Measurements from ENCODE around the gene SYNRG. TPM values are rescaled to one million over a fixed set of nuclear protein-coding genes. Genes with fewer than 3 reads are reported as not detected.

The SYNRG gene
- total and polyA plus RNA-seq, 12 donors, result 2.9 to 57.6 (median 40.4) TPM

- TF ChIP-seq, protein P1, sequence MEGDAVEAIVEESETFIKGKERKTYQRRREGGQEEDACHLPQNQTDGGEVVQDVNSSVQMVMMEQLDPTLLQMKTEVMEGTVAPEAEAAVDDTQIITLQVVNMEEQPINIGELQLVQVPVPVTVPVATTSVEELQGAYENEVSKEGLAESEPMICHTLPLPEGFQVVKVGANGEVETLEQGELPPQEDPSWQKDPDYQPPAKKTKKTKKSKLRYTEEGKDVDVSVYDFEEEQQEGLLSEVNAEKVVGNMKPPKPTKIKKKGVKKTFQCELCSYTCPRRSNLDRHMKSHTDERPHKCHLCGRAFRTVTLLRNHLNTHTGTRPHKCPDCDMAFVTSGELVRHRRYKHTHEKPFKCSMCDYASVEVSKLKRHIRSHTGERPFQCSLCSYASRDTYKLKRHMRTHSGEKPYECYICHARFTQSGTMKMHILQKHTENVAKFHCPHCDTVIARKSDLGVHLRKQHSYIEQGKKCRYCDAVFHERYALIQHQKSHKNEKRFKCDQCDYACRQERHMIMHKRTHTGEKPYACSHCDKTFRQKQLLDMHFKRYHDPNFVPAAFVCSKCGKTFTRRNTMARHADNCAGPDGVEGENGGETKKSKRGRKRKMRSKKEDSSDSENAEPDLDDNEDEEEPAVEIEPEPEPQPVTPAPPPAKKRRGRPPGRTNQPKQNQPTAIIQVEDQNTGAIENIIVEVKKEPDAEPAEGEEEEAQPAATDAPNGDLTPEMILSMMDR (IDR thresholded peaks at IDR 0.05), result no peak
- ATAC-seq, result no peak
- DNase-seq, result no peak
- peaks cover 0 to 100% (median 37%) of the 10 kb centered on the region in 9 donors for H3K36me3 ChIP-seq
- no peak overlapping the region for H3K4me3 ChIP-seq
- no peaks in the 10 kb centered on the region for H3K9me3 ChIP-seq
- no peaks in the 10 kb centered on the region for H3K4me1 ChIP-seq
- H3K27ac ChIP-seq, result no peak overlapping the region
- no peaks in the 10 kb centered on the region for H3K27me3 ChIP-seq
- 95 to 97% methylated on average over 3 of the region's 3 CpGs for WGBS, 2 donors
- intact Hi-C loops (cut with DNase I), result no loop called here
Observed at GRCh38 chr17:37532756-37533155, 76.5 kb downstream of the SYNRG start.

DNA sequence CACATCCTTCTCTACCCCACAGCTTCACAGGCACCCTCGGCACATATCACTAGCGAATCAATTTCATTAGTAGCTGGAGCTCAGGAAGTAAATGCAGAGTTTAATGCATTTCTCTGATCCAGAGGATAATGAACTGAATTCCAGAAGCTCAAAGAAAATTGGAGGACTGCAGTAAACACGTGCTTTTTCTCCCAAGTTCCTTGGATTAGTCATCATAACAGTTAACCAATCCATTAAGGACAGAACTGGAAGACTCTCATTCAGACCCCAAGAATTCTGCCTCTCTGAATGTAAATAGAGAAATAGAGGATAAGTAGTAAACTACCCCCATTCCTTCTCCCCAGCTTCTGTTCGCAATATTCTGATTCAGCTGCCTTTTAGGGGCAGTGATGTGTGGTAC is 78.8 kb downstream of the SYNRG start:
- TF ChIP-seq, protein P1 (IDR thresholded peaks at IDR 0.05), result no peak
- WGBS, 2 donors, result 92 to 93% methylated on average over 4 of the region's 4 CpGs
- ATAC-seq, result no peak

DNA sequence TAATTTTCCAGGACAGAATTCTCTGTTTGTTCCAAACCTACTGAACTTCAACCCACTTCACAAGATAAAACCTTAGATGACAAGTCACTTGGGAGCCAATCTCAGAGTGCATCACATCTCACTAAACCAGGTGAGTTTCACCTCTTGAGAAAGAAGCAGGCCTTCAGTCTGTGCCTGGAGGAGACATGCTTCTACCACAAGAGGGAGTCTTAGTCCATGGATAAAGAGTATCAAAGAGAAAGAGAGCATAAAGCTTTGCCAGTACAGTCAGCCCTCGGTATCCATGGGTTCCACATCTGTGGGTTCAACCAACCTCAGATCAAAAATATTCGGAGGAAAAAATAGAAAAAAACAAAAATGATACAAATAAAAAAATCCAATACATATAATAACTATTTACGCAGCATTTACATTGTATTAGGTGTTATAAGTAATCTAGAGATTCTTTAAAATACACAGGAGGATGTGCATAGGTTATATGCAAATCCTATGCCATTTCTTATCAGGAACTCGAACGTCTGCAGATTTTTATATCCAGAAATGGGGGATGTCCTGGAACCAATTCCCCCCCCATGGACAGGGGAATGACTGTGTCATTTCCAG is 81.9 kb downstream of the SYNRG start:
- Histone ChIP-seq H3K36me3 (peaks cover 0 to 97% (median 17%) of the 10 kb centered on the region in 9 donors), H3K9me3 (no peaks in the 10 kb centered on the region), H3K4me3 (no peak overlapping the region), H3K27ac (no peak overlapping the region), H3K4me1 (no peaks in the 10 kb centered on the region), H3K27me3 (no peaks in the 10 kb centered on the region)
- TF ChIP-seq, protein P1 (IDR thresholded peaks at IDR 0.05), result peak; percentile 5 to 71 (median 57)
- 55 to 60% methylated on average over 5 of the region's 5 CpGs for WGBS, 2 donors
- no peak for DNase-seq
- ATAC-seq, result peak in 4 of 8 donors; percentile 50 to 75 (median 58)
- intact Hi-C loops (cut with DNase I), result no loop called here

More for the DNA sequence above, 78.8 kb downstream of the SYNRG start:
- Histone ChIP-seq H3K27ac (no peak overlapping the region), H3K27me3 (no peaks in the 10 kb centered on the region), H3K4me1 (no peaks in the 10 kb centered on the region), H3K36me3 (peaks cover 0 to 100% (median 20%) of the 10 kb centered on the region in 9 donors), H3K9me3 (no peaks in the 10 kb centered on the region), H3K4me3 (no peak overlapping the region)
- intact Hi-C loops (cut with DNase I), result no loop called here
- no peak for DNase-seq

GRCh38 chr17:37523715-37524219 is 85.5 kb downstream of the SYNRG start:
- no peaks in the 10 kb centered on the region for H3K9me3 ChIP-seq
- intact Hi-C loops (cut with DNase I), result no loop called here

More at GRCh38 chr17:37523715-37524219, 85.5 kb downstream of the SYNRG start:
- 76 to 84% methylated on average over 8 of the region's 8 CpGs for WGBS, 2 donors
- no peak overlapping the region for H3K27ac ChIP-seq
- DNase-seq (no peak), ATAC-seq (no peak)
- H3K36me3 ChIP-seq, result peaks cover 0 to 91% (median 17%) of the 10 kb centered on the region in 9 donors
- H3K27me3 ChIP-seq, result no peaks in the 10 kb centered on the region
- peaks cover 0 to 6% (median 0%) of the 10 kb centered on the region in 9 donors for H3K4me1 ChIP-seq
- TF ChIP-seq, protein P1 (IDR thresholded peaks at IDR 0.05), result no peak
- H3K4me3 ChIP-seq, result no peak overlapping the region
